Right renal cortex interstitium (tissue), 3 donors: Measurements from ENCODE around the gene NFATC3. TPM values are rescaled to one million over a fixed set of nuclear protein-coding genes. Genes with fewer than 3 reads are reported as not detected.

ENCODE experiments used
- DNase-seq, 3 donors: peaks; one replicate each; pipeline ENCODE4 v3.0.0-alpha.2; 2013; ENCODE audit warnings: low read depth in 3 of 3, low spot score in 2 of 3
- polyA plus RNA-seq, 3 donors: library from polyadenylated mRNA; unstranded; fragments of 120-200 nt; gene quantifications; one replicate each; pipeline ENCODE4 v1.2.1, GENCODE V29; 2013; ENCODE audit not compliant: insufficient read length in 3 of 3

NFATC3 gene
- polyA plus RNA-seq, 3 donors: 35.7 to 39.6 (median 36.1) TPM

DNA sequence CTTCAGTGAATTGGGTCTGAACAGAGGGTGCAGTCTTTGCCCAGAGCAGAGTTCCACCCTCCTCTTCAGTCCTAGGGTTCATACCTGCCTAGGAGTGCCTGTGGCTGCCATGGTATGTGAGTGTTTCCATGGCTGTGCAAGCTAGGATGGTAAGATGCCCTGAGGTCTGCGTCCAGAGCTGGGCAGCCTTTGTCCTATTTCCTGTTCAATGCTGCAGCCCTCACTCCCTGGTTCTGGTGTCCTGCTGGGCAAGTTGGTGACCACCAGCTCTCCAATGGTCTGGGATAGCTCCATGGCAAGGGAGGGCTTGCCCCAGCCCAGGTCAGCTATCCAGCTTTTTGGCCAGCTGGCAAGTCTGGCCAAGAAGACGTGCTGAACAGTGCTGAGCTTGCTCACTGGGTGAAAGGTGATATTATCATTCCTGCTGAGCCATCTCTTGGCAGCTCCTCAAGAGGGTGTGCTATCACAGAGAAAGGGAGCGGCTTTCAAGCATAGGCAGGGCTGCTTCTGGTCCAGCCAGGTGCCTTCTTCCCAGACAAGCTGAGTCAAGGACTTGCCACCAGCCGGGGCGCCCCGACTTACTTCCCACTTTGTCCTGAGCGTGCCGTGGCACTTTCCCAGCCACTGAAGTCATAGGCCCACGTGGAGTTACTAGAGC lies 13.0 kb upstream of the NFATC3 start:
- DNase-seq: no peak

DNA sequence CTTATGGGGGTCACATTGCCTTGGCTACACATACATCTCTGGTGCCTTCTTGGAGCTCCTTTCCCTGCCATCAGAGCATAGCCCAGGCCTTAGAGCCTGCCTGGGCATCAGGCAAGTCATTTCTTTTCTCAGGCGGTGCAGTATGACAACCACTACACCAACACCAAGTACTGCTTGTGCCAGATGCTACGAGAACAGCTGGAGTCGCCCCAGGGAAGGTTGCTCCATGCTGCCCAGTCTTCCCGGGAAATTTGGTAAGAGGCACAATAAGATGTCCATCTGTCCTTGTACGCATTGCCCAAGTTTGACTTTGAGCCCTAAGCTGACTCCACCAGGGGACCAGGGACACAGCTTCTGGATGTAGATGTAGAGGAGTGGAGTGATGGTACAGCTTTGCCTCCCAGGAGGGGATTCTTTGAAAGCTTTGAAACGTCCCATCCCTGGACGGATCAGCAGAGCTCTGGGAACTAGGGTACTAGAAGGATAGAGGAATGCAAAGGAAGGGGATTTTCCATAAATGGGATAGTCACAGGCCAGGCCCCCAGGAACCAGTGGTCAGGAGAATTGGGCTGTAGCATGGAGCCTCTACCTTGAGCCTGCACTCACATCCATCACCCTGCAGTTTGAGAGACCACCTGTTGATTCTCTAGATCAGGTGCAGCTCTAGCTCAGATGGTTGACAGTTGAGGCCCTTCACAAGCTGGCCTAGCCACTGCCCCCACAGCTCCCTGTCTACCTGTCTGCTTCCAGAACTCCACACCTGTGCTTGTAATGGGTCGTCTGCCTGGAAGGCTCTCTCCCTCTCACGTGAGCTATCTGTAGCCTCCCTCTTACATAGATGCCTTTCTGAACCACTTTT lies 11.0 kb upstream of the NFATC3 start:
- DNase-seq: no peak

DNA sequence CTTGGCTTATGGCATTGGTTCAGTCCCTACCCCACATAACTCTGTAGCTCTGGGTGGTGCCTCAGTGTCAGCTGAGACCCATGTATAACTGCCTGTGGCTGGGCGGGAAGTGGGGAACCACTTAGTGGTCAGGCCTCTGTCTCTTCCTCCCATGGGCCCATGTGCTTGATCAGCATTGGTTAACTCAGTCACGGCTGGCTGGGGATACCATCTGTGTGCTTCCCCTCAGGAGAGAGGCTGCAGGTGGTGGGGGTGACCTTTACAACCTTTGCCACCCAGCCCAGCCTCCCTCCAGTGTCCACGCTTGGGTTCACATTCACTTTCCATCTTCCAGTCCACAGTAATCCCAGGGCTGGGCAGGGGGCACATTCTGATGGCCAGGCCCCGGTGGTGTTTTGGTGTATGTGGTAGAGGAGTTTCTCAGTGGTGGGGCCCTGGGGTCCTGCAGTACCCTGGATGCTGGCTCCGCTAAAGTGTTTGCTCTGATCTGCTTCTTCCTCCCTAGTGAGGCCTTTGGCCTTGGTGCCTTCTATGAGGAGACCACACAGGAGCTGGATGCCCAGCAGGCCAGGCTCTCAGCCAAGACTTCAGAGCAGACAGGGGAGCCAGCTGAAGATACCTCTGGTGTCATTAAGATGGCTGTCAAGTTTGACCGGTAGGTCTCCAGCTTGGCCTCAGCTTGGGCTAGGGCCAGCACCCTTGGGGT lies 10.2 kb upstream of the NFATC3 start:
- no peak for DNase-seq

DNA sequence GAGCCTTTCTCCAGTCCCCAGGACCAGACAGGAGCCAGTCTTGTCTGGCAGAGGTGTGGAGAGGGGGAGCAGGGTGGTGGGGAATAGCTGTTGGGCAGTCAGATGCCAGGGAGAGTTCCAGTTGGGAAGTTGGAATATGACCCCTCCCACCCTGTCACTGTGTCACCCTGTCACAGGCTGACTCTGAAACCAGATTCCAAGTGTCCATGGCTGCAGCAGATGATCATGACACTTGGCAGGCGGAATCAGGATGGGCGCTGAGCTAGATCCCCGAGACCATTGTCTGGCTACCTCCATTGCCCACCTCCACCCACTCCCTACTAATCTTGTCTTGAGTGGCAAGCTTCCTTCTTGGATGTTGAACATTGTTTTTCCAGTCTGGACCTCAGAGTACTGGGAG lies 9.2 kb upstream of the NFATC3 start:
- no peak for DNase-seq

GRCh38 chr16:68076560-68076959 lies 8.6 kb upstream of the NFATC3 start:
- no peak for DNase-seq

DNA sequence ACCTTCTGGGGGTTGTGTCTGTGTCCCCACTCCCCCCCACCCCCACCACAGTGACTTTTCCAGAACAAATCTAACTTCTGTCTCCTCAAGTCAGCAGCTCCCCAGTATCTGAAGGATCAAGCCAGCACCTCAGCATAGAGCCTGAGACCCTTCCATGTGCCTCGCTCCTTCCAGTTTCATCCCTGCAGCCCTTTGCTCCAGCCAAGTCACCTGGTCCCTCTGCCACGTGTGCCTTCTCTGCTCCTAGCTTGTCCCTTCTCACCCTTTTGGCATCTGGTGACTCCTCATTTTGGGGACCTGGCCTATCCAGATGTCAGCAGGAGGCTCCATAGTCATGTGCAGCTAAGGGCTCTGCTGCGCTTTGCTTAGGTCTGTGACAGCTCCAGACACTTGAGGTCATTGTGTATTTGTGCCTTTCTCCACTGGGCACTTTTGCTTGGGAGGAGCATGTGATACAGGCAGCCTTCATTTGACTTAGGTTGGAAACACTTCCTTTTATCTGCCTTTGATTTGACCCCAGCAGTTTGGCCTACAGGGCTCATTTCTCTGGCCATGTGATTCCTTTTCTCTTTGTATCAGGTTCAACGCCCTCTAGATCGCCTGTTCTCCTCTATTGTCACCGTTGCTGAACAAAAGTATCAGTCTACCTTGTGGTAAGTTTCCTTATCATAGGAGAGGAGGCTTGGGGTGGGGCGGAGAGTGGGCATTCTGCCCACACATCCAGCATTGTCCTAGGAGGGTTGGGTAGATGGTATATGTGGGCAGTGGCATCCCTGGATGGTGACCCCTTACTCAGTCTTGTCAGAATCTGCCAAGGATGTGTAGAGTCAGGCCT lies 7.1 kb upstream of the NFATC3 start:
- DNase-seq: no peak

DNA sequence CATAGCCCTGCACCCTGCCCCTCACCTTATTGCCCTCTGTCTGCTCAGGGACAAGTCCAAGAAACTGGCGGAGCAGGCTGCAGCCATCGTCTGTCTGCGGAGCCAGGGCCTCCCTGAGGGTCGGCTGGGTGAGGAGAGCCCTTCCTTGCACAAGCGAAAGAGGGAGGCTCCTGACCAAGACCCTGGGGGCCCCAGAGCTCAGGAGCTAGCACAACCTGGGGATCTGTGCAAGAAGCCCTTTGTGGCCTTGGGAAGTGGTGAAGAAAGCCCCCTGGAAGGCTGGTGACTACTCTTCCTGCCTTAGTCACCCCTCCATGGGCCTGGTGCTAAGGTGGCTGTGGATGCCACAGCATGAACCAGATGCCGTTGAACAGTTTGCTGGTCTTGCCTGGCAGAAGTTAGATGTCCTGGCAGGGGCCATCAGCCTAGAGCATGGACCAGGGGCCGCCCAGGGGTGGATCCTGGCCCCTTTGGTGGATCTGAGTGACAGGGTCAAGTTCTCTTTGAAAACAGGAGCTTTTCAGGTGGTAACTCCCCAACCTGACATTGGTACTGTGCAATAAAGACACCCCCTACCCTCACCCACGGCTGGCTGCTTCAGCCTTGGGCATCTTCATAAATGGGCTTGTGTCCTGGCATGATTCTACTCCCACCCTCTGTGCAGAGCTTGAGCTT lies 6.3 kb upstream of the NFATC3 start:
- no peak for DNase-seq

GRCh38 chr16:68079376-68079625 lies 5.9 kb upstream of the NFATC3 start:
- DNase-seq: no peak

GRCh38 chr16:68079626-68080344 lies 5.4 kb upstream of the NFATC3 start:
- DNase-seq: no peak

DNA sequence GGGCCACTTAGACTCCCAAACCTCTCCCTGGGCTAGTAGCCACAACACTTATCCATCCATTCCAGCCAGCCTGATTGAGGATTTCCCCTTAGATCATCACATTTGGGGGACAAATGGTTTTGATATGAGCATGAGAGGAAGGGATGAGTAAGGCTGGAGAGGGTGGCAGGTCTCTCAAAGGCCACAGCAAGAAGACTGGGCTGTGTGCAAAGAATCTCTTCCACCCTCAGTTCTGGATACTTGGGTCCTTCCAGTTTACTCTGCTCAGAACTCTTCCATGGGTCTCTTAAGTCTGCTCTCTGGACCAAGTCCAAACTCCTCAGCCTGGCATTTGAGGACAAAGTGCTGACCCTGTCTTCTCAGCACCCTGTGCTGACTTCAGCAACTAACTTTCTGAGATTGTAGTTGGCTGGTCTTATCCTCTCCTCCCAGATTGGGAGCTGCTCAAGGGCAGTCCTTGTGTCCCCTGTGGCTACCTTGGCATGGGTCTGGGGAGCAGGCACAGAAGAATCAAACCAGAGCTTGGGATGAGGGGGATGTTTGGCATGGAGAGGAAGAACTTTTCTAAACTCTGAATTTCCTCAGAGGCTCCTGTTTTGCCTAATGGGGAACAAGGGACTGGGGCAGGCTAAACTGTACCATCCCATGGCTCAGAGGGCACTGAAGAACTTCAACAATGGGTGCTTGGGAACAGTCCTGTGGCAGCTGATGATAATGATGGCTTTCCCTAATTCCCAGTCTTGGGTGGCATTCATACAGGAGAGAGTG lies 3.1 kb upstream of the NFATC3 start:
- no peak for DNase-seq

- no peak for DNase-seq
Measured at GRCh38 chr16:68082629-68083238, 2.4 kb upstream of the NFATC3 start.

GRCh38 chr16:68083239-68083781 lies 1.9 kb upstream of the NFATC3 start:
- DNase-seq: no peak

DNA sequence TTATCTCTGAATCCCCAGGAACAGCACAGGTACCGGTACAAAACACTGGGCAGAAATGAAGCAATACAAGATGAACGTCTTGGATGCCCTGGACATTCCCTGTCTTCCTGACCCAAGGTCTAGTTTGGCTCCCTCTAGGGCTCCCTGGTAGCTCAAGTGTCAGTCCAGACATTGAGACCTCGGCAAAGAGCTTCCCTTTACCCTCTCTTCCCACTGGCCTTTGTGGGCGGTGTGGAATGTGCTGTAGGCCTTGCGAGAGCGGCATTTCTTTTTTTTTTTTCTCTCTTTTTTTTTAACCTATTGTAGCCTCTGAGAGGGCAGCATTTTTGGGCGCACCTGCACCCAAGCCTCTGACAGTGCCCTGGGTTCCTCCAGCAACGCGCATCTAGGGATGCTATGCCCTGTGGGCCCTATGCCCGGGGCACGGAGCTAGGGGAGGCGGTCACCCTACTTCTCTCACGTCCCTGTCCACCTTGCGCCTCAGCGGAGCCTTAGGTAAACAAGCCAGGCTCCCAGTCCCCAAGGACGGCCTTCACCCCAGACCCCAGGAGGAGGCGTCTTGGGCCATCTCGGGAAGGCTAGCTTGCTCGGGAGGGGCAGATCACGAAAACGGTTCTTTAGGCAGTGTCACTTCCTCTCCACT lies 1.2 kb upstream of the NFATC3 start:
- no peak for DNase-seq

- peak in 2 of 3 donors; percentile 83 to 88 for DNase-seq
Measured at GRCh38 chr16:68084504-68085258, 489 bp upstream of the NFATC3 start.

DNA sequence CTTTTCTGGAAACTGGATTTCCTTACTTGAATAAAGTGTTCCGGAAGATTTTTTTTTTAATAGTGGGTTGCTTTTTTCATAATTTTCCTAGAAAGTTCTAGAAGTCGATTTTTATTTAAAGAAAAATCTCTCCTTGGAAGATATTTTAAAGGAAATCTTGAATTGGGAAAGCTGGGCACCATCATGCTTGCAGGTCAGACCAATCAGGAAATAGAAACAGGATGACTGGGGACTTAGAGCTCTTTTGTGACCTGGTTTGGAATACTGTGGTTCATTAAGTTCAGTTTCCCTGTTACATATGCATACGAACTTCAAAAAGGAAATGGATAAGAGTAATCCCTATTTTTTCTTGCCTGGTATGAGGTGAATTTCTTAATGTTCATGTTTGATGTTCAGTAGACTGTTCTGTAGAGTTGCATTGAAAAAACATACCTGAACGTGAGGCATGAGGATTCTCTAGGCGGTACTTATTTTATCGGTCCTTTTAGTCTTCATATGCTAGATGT lies 1.2 kb downstream of the NFATC3 start:
- no peak for DNase-seq

GRCh38 chr16:68086860-68087268 lies 1.7 kb downstream of the NFATC3 start:
- DNase-seq: no peak

DNA sequence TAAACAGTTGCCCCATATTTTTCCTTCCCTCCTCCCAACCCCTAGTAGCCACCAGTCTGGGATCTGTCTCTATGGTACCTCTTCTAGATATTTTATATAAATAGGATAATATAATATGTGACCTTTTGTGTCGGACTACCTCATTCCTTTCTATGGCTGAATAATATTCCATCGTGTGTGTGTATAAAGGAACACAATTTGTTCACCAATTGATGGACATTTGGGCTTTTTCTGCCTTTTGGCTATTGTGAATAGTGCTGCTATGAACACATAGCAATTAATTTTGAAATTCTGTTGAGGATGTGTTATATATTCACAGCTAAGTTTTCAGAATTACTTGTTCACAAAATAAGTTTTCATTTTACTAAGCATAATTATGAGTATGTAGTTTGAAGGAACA lies 2.5 kb downstream of the NFATC3 start:
- DNase-seq: no peak
